Measurements from ENCODE around the gene ARID1B.
"Not testable (repeated sequence)": the region's sequence is repeated elsewhere in the genome, so short reads cannot be mapped to it uniquely, and the experiment has no call there.

ARID1B gene

GRCh38 chr6:156980948-156981347, 203.8 kb downstream of the ARID1B start:
- H4K20me1 ChIP-seq (ENCODE audit: insufficient read depth, low read length) = no peaks in the 10 kb centered on the region
- no peak for DNase-seq
- H3K4me1 ChIP-seq (ENCODE audit: low read length) = no peaks in the 10 kb centered on the region
- peaks cover 87% of the 10 kb centered on the region for H3K79me2 ChIP-seq (ENCODE audit: low read length)
- no peak overlapping the region for H3K27ac ChIP-seq (ENCODE audit: low read length)
- H3K4me3 ChIP-seq (ENCODE audit: low read length) = no peak overlapping the region
- no peak overlapping the region for H3K4me2 ChIP-seq (ENCODE audit: low read depth, low read length)
- H3K9me3 ChIP-seq (replicated peaks; ENCODE audit: insufficient read depth, low read length) = no peaks in the 10 kb centered on the region
- H3K27me3 ChIP-seq (replicated peaks; ENCODE audit: insufficient read depth, low read length) = no peaks in the 10 kb centered on the region
- no peak overlapping the region for H2AFZ ChIP-seq (ENCODE audit: low read length)
- H3K9ac ChIP-seq (ENCODE audit: low read length) = no peak overlapping the region
- no peaks in the 10 kb centered on the region for H3F3A ChIP-seq (ENCODE audit: insufficient read depth, low read length)
- no peaks in the 10 kb centered on the region for H3K36me3 ChIP-seq (replicated peaks; ENCODE audit: insufficient read depth, low read length)
- TF ChIP-seq CTCF (IDR thresholded peaks at IDR 0.05; ENCODE audit: low read length) (no peak), EZH2phosphoT487 (IDR thresholded peaks at IDR 0.05; ENCODE audit: low read length) (no peak), EZH2 (optimal IDR thresholded peaks at IDR 0.05; ENCODE audit: low read depth, low read length) (no peak)
- no peaks in the 10 kb centered on the region for H3K9me2 ChIP-seq (replicated peaks; ENCODE audit: insufficient read depth, low read length)

GRCh38 chr6:156982168-156982567, 205.0 kb downstream of the ARID1B start:
- H3K4me2 ChIP-seq (ENCODE audit: low read depth, low read length) = no peak overlapping the region
- H2AFZ ChIP-seq (ENCODE audit: low read length) = no peak overlapping the region
- peaks cover 87% of the 10 kb centered on the region for H3K79me2 ChIP-seq (ENCODE audit: low read length)
- no peaks in the 10 kb centered on the region for H3F3A ChIP-seq (ENCODE audit: insufficient read depth, low read length)
- H3K9me2 ChIP-seq (replicated peaks; ENCODE audit: insufficient read depth, low read length) = no peaks in the 10 kb centered on the region
- H3K9ac ChIP-seq (ENCODE audit: low read length) = no peak overlapping the region
- no peaks in the 10 kb centered on the region for H4K20me1 ChIP-seq (ENCODE audit: insufficient read depth, low read length)
- H3K9me3 ChIP-seq (replicated peaks; ENCODE audit: insufficient read depth, low read length) = no peaks in the 10 kb centered on the region
- H3K4me1 ChIP-seq (ENCODE audit: low read length) = no peaks in the 10 kb centered on the region
- TF ChIP-seq EZH2 (optimal IDR thresholded peaks at IDR 0.05; ENCODE audit: low read depth, low read length) (no peak), EZH2phosphoT487 (IDR thresholded peaks at IDR 0.05; ENCODE audit: low read length) (no peak), CTCF (IDR thresholded peaks at IDR 0.05; ENCODE audit: low read length) (no peak)
- no peak for DNase-seq
- H3K4me3 ChIP-seq (ENCODE audit: low read length) = no peak overlapping the region
- no peaks in the 10 kb centered on the region for H3K36me3 ChIP-seq (replicated peaks; ENCODE audit: insufficient read depth, low read length)
- no peak overlapping the region for H3K27ac ChIP-seq (ENCODE audit: low read length)
- H3K27me3 ChIP-seq (replicated peaks; ENCODE audit: insufficient read depth, low read length) = no peaks in the 10 kb centered on the region

GRCh38 chr6:156982864-156983263, 205.7 kb downstream of the ARID1B start:
- peaks cover 86% of the 10 kb centered on the region for H3K79me2 ChIP-seq (ENCODE audit: low read length)
- not testable (repeated sequence) for H3K27ac ChIP-seq (ENCODE audit: low read length); H2AFZ ChIP-seq (ENCODE audit: low read length); H3K4me3 ChIP-seq (ENCODE audit: low read length); H3K4me2 ChIP-seq (ENCODE audit: low read depth, low read length); H3K9me3 ChIP-seq (replicated peaks; ENCODE audit: insufficient read depth, low read length); H3K36me3 ChIP-seq (replicated peaks; ENCODE audit: insufficient read depth, low read length); DNase-seq; H4K20me1 ChIP-seq (ENCODE audit: insufficient read depth, low read length); H3K4me1 ChIP-seq (ENCODE audit: low read length); H3F3A ChIP-seq (ENCODE audit: insufficient read depth, low read length); H3K9me2 ChIP-seq (replicated peaks; ENCODE audit: insufficient read depth, low read length); H3K9ac ChIP-seq (ENCODE audit: low read length); H3K27me3 ChIP-seq (replicated peaks; ENCODE audit: insufficient read depth, low read length)

GRCh38 chr6:156984178-156984738, 207.1 kb downstream of the ARID1B start:
- Histone ChIP-seq H4K20me1 (ENCODE audit: insufficient read depth, low read length) (no peaks in the 10 kb centered on the region), H3K9me3 (replicated peaks; ENCODE audit: insufficient read depth, low read length) (no peaks in the 10 kb centered on the region), H3K4me1 (ENCODE audit: low read length) (peaks cover 12% of the 10 kb centered on the region; the same call in 1 of the 2 replicates), H3K27me3 (replicated peaks; ENCODE audit: insufficient read depth, low read length) (no peaks in the 10 kb centered on the region), H3K9ac (ENCODE audit: low read length) (no peak overlapping the region), H3K9me2 (replicated peaks; ENCODE audit: insufficient read depth, low read length) (no peaks in the 10 kb centered on the region), H3K27ac (ENCODE audit: low read length) (no peak overlapping the region), H3K4me2 (ENCODE audit: low read depth, low read length) (no peak overlapping the region), H3F3A (ENCODE audit: insufficient read depth, low read length) (no peaks in the 10 kb centered on the region), H3K36me3 (replicated peaks; ENCODE audit: insufficient read depth, low read length) (no peaks in the 10 kb centered on the region), H3K79me2 (ENCODE audit: low read length) (peaks cover 87% of the 10 kb centered on the region), H2AFZ (ENCODE audit: low read length) (no peak overlapping the region), H3K4me3 (ENCODE audit: low read length) (no peak overlapping the region)
- no peak for DNase-seq
- TF ChIP-seq EZH2phosphoT487 (IDR thresholded peaks at IDR 0.05; ENCODE audit: low read length) (no peak), CTCF (IDR thresholded peaks at IDR 0.05; ENCODE audit: low read length) (no peak), EZH2 (optimal IDR thresholded peaks at IDR 0.05; ENCODE audit: low read depth, low read length) (no peak)

All from MM.1S (cell line).